HK-2 (cell line): ENCODE measurements around the gene TCOF1.
A peak's percentile ranks its signal among the peaks of the same experiment; 100 is the strongest.

Experiments used
- DNase-seq: peaks from one replicate; pipeline ENCODE4 v3.0.0-alpha.2; 2018; ENCODE audit not compliant: unreplicated experiment

TCOF1 gene

GRCh38 chr5:150349681-150350275 lies 7.7 kb upstream of the TCOF1 start:
- DNase-seq = peak; percentile 21

GRCh38 chr5:150350524-150351344 lies 6.8 kb upstream of the TCOF1 start:
- peak; percentile 62 for DNase-seq

- DNase-seq = no peak
These were observed 5.1 kb upstream of the TCOF1 start for GRCh38 chr5:150352244-150353031.

- no peak for DNase-seq
These were observed 4.3 kb upstream of the TCOF1 start for GRCh38 chr5:150353032-150353675.

GRCh38 chr5:150355791-150356190 lies 1.7 kb upstream of the TCOF1 start:
- DNase-seq = no peak

- no peak for DNase-seq
These were observed 762 bp upstream of the TCOF1 start for GRCh38 chr5:150356575-150357294.

- DNase-seq = peak; percentile 27
These were observed 981 bp downstream of the TCOF1 start for GRCh38 chr5:150358261-150359095.

- DNase-seq = no peak
These were observed 3.8 kb downstream of the TCOF1 start for GRCh38 chr5:150361301-150361700.

- DNase-seq = no peak
These were observed 5.7 kb downstream of the TCOF1 start for GRCh38 chr5:150363185-150363584.

- DNase-seq = no peak
These were observed 6.5 kb downstream of the TCOF1 start for GRCh38 chr5:150364004-150364403.

- no peak for DNase-seq
These were observed 11.0 kb downstream of the TCOF1 start for GRCh38 chr5:150368526-150368925.

- DNase-seq = no peak
These were observed 15.1 kb downstream of the TCOF1 start for GRCh38 chr5:150372639-150373038.

GRCh38 chr5:150374651-150375050 lies 17.2 kb downstream of the TCOF1 start:
- no peak for DNase-seq

GRCh38 chr5:150376799-150377771 lies 19.6 kb downstream of the TCOF1 start:
- DNase-seq = no peak

- no peak for DNase-seq
These were observed 20.6 kb downstream of the TCOF1 start for GRCh38 chr5:150377964-150378694.

- DNase-seq = no peak
These were observed 27.2 kb downstream of the TCOF1 start for GRCh38 chr5:150384701-150385100.

- DNase-seq = no peak
These were observed 28.7 kb downstream of the TCOF1 start for GRCh38 chr5:150386024-150386855.
